ENCODE measurements around the gene POLDIP2. TPM values are rescaled to one million over a fixed set of nuclear protein-coding genes. Genes with fewer than 3 reads are reported as not detected.

POLDIP2 gene
- total RNA-seq, 2 donors from 2014 or later, result 54.9 to 68.2 TPM

DNA sequence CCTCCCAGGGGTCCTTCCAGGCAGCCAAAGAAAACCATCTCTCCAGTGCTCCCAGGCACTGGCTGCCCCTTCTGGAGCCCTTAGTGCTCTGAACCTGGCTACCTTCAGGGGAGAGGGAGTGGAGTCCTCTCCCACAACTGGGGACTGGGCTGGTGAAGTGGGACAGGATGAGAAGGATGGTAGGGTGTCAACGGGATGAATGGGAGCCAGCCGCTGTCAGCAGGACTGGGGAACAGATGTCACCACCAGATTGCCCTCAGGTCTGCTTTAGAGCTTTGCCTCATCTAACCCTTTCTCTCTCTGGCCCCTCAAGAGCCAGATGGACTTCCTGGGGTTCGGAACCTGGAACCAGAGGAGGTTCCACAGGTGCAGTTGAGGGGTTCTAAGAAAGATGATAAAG lies 8.2 kb upstream of the POLDIP2 start:
- no peaks in the 10 kb centered on the region for H3K9me3 ChIP-seq
- no peak overlapping the region for H3K27ac ChIP-seq
- peaks cover 0 to 6% of the 10 kb centered on the region in 2 donors for H3K4me1 ChIP-seq (ENCODE audit: control insufficient read depth in 1 of 2, low read depth in 2 of 2)
- ATAC-seq (ENCODE audit: insufficient number of reproducible peaks, low FRiP score, low read depth) (no peak), DNase-seq (ENCODE audit: low spot score) (no peak)
- no peak for TF ChIP-seq CTCF (IDR thresholded peaks at IDR 0.05)
- H3K27me3 ChIP-seq (replicated peaks; ENCODE audit: insufficient read depth), result no peaks in the 10 kb centered on the region
- H3K36me3 ChIP-seq, result peaks cover 37% of the 10 kb centered on the region
- H3K4me3 ChIP-seq, result no peak overlapping the region

DNA sequence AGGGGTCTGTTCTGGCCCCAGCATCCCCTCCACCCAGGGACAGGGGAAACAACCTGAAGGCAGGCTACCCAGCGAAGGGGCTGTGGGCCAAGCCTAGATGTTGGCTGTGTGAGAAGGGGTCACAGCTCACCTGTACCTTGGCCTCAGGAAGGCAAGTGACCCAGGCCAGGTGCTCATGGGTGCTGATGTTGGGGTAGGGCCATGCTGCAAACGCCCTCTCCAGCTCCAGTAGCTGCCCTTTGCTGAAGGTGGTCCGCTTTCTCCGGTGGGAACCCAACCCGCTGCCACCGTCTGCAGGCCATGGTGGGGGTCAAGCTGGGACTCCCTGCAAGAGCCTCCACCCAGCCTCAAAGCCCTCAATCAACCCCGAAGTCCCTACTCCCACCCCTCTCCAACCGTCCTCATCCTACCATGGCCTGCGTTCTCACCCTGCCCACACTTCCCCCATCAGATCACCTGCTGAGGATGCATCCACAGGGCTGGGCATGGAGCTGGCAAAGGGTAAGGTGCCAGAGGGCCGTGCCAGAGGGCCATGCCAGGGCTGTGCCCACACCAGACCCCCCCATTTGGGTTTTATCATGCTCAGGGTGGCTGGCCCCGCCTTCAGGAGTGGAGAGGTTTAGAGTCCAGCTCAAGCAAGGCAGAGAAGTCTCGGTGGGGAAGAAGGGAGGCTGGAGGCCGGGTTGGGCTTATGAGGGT lies 7.5 kb upstream of the POLDIP2 start, which contains the start of gene SEBOX:
TSS of gene SEBOX (minus strand) at position 535 of the 699 bp plus-strand sequence. CDS start at position 487, 48 bp downstream.
- ATAC-seq (ENCODE audit: insufficient number of reproducible peaks, low FRiP score, low read depth), result no peak
- TF ChIP-seq CTCF (IDR thresholded peaks at IDR 0.05), result no peak
- Histone ChIP-seq H3K27me3 (replicated peaks; ENCODE audit: insufficient read depth) (no peaks in the 10 kb centered on the region), H3K9me3 (no peaks in the 10 kb centered on the region), H3K27ac (no peak within 1 kb of the TSS), H3K4me1 (ENCODE audit: control insufficient read depth in 1 of 2, low read depth in 2 of 2) (no peaks in the 10 kb centered on the region), H3K36me3 (peaks cover 44% of the 10 kb centered on the region), H3K4me3 (no peak within 1 kb of the TSS)
- no peak for DNase-seq (ENCODE audit: low spot score)

DNA sequence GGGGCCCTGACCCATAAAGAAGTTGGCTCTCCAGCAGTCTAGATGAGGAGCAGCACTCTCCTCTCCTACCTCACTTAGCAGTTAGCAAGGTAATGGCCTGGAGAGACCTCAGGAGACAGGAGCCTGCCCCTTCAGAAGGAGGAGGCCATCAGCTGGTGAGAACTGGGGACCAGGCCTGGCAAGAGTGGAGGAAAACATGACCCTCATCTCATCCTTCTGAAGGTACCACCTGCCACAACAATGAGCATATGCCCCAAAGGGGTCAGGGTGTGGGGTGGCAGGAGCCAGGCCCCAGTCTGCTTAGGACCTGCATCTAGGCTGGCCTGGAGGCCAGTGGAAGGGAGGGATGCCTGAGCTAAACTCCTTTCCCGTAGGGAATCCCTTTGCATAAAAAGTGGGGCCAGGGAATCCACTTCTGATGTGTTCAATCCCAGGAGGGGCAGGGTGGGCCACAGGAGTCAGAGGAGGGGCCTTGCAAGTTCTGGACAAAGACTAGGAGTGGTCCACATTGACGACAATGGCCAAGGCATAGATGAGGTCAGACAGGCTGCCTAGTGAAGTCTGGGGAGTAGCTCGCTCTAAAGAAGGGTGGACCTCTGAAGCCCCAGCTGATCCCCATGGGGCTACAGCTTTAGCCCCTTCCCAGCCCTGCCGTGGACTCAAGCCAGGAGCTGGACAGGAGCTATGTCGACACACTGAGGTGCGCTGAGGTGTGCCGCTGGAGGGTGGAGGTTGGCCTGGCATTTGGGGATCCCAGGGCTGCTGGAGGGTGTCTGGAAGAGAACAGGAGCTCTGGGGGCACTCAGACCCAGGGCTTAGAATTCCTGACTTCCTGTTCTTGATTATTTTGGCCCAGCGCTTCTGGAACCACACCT lies 6.7 kb upstream of the POLDIP2 start:
- no peak for DNase-seq (ENCODE audit: low spot score)
- Histone ChIP-seq H3K36me3 (peaks cover 52% of the 10 kb centered on the region), H3K4me1 (ENCODE audit: control insufficient read depth in 1 of 2, low read depth in 2 of 2) (no peaks in the 10 kb centered on the region), H3K9me3 (no peaks in the 10 kb centered on the region), H3K27me3 (replicated peaks; ENCODE audit: insufficient read depth) (no peaks in the 10 kb centered on the region), H3K27ac (no peak overlapping the region), H3K4me3 (no peak overlapping the region)
- no peak for ATAC-seq (ENCODE audit: insufficient number of reproducible peaks, low FRiP score, low read depth)
- TF ChIP-seq CTCF (IDR thresholded peaks at IDR 0.05), result no peak

DNA sequence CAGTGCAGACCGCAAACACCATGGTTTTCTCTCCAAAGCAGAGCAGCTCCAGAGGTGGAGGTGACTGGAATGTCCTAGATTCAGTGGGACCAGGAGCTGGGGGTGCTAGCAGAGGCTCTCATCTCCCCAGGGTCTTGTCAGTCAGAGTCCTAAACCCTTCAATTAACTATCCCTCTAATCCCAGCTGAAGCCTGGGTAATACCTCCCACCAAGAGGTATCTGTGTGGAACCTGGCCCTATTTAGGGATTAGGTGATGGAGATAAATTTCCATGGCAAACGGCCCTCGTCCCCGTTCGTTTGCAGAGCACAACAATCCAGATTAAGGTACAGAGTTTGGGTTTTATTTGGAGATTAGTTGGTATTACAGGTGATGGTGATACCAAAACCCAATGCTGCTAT lies 5.9 kb upstream of the POLDIP2 start:
- H3K27ac ChIP-seq, result no peak overlapping the region
- H3K4me1 ChIP-seq (ENCODE audit: control insufficient read depth in 1 of 2, low read depth in 2 of 2), result peaks cover 3 to 4% of the 10 kb centered on the region in 2 donors
- no peak for ATAC-seq (ENCODE audit: insufficient number of reproducible peaks, low FRiP score, low read depth)
- TF ChIP-seq CTCF (IDR thresholded peaks at IDR 0.05), result no peak
- H3K36me3 ChIP-seq, result peaks cover 52% of the 10 kb centered on the region
- H3K9me3 ChIP-seq, result no peaks in the 10 kb centered on the region
- DNase-seq (ENCODE audit: low spot score), result no peak
- no peak overlapping the region for H3K4me3 ChIP-seq
- no peaks in the 10 kb centered on the region for H3K27me3 ChIP-seq (replicated peaks; ENCODE audit: insufficient read depth)

- H3K4me3 ChIP-seq, result peak overlapping the region; percentile 98
- peaks cover 58% of the 10 kb centered on the region for H3K36me3 ChIP-seq
- no peak for TF ChIP-seq CTCF (IDR thresholded peaks at IDR 0.05)
- ATAC-seq (ENCODE audit: insufficient number of reproducible peaks, low FRiP score, low read depth), result peak; percentile 25
- no peak for DNase-seq (ENCODE audit: low spot score)
- H3K27me3 ChIP-seq (replicated peaks; ENCODE audit: insufficient read depth), result no peaks in the 10 kb centered on the region
- no peaks in the 10 kb centered on the region for H3K9me3 ChIP-seq
- H3K4me1 ChIP-seq (ENCODE audit: control insufficient read depth in 1 of 2, low read depth in 2 of 2), result peaks cover 12 to 21% of the 10 kb centered on the region in 2 donors
- peak overlapping the region; percentile 78 to 91 for H3K27ac ChIP-seq
Measured at GRCh38 chr17:28357901-28358197, 522 bp upstream of the POLDIP2 start.
